ENCODE results near the gene ME3.
"Not testable (repeated sequence)": the region's sequence is repeated elsewhere in the genome, so short reads cannot be mapped to it uniquely, and the experiment has no call there.

ME3 gene

GRCh38 chr11:86438685-86439084, 233.7 kb downstream of the ME3 start:
- POLR2A ChIA-PET: no interaction called here

GRCh38 chr11:86435711-86436110, 236.7 kb downstream of the ME3 start:
- TF ChIP-seq, protein P1, sequence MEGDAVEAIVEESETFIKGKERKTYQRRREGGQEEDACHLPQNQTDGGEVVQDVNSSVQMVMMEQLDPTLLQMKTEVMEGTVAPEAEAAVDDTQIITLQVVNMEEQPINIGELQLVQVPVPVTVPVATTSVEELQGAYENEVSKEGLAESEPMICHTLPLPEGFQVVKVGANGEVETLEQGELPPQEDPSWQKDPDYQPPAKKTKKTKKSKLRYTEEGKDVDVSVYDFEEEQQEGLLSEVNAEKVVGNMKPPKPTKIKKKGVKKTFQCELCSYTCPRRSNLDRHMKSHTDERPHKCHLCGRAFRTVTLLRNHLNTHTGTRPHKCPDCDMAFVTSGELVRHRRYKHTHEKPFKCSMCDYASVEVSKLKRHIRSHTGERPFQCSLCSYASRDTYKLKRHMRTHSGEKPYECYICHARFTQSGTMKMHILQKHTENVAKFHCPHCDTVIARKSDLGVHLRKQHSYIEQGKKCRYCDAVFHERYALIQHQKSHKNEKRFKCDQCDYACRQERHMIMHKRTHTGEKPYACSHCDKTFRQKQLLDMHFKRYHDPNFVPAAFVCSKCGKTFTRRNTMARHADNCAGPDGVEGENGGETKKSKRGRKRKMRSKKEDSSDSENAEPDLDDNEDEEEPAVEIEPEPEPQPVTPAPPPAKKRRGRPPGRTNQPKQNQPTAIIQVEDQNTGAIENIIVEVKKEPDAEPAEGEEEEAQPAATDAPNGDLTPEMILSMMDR (IDR thresholded peaks at IDR 0.05; ENCODE audit: insufficient read depth, low read length, missing control alignments): no peak
- POLR2A ChIA-PET: no interaction called here
- DNase-seq (ENCODE audit: low read depth, low spot score): no peak
- CTCF ChIA-PET: interaction anchor here (1.0 kb wide), 1 partner anchor 75 kb away, joined by 3 read pairs; no protein-coding TSS in a partner anchor
- no peak overlapping the region for H3K4me3 ChIP-seq (ENCODE audit: low read depth, low read length)

More at GRCh38 chr11:86438685-86439084, 233.7 kb downstream of the ME3 start:
- CTCF ChIA-PET: interaction anchor here (1.1 to 1.8 kb wide), 3 partner anchors 9 to 78 kb away, joined by 3 to 7 read pairs (median 4); no protein-coding TSS in a partner anchor
- DNase-seq (ENCODE audit: low read depth, low spot score): no peak
- H3K4me3 ChIP-seq (ENCODE audit: low read depth, low read length): no peak overlapping the region
- TF ChIP-seq, protein P1 (IDR thresholded peaks at IDR 0.05; ENCODE audit: insufficient read depth, low read length, missing control alignments): no peak

GRCh38 chr11:86433361-86434095, 238.9 kb downstream of the ME3 start:
- DNase-seq (ENCODE audit: low read depth, low spot score); H3K4me3 ChIP-seq (ENCODE audit: low read depth, low read length); POLR2A ChIA-PET: not testable (repeated sequence)
- CTCF ChIA-PET: interaction anchor here (1.6 kb wide), 1 partner anchor 73 kb away, joined by 4 read pairs; no protein-coding TSS in a partner anchor

DNA sequence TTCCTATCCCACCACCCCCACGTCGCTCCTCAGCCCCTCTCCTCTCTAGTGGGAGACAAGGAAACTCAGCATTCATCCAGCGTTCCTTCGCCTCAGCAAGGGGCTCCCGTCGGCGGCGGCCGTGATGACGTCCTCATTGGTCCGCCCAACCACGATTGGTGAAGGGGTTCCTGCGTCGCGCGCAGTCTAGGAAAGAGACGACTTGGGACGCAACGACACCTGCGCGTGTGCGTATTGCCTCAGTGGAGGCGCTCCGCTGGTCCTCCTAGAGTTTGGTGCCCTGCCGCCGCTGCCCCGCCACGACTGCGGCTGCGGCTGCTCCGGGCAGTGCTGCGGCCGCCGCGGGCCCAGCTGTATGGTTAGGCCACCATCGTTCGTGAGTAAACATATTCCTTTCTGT, 241.2 kb downstream of the ME3 start:
- TF ChIP-seq, protein P1 (IDR thresholded peaks at IDR 0.05; ENCODE audit: insufficient read depth, low read length, missing control alignments): no peak
- DNase-seq (ENCODE audit: low read depth, low spot score): no peak
- no peak overlapping the region for H3K4me3 ChIP-seq (ENCODE audit: low read depth, low read length)
- CTCF ChIA-PET: interaction anchor here (1.5 to 2.8 kb wide), 2 partner anchors 11 to 12 kb away, joined by 3 to 11 read pairs; no protein-coding TSS in a partner anchor
- POLR2A ChIA-PET: no interaction called here

DNA sequence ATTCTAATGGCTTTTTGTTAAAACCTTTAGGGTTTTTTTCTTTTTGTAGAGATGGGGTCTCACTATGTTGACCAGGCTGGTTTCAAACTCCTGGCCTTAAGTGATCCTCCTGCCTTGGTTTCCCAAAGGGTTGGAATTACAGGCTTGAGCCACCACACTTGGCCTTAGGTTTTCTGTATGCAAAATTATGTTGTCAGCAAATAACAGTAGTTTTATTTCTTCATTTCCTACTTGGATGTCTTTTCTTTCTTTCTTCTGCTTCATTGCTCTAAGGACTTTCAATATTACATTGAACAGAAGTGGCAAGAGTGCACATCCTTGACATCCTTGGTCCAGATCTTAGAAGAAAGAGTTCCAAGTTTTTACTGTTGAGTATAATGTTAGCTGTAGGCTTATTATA, 245.0 kb downstream of the ME3 start:
- CTCF ChIA-PET: no interaction called here
- POLR2A ChIA-PET: no interaction called here
- DNase-seq (ENCODE audit: low read depth, low spot score): no peak

DNA sequence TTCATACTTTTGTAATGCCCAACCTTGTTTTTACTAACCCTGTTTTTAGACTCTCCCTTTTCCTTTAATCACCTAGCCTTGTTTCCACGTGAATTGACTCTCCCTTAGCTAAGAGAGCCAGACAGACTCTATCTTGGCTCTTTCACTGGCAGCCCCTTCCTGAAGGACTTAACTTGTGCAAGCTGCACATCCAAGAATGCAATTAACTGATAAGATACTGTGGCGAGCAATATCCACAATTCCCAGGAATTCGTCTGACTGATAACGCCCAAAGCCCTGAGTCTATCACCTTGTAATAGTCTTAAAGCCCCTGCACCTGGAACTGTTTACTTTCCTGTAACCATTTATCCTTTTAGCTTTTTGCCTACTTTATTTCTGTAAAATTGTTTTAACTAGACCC, 248.9 kb downstream of the ME3 start:
- CTCF ChIA-PET: interaction anchor here (19.8 kb wide), 1 partner anchor 60 kb away, joined by 247 read pairs; no protein-coding TSS in a partner anchor
- POLR2A ChIA-PET; H3K4me3 ChIP-seq (ENCODE audit: low read depth, low read length); DNase-seq (ENCODE audit: low read depth, low spot score): not testable (repeated sequence)

More for the DNA sequence above, 245.0 kb downstream of the ME3 start:
- TF ChIP-seq, protein P1 (IDR thresholded peaks at IDR 0.05; ENCODE audit: insufficient read depth, low read length, missing control alignments): no peak
- no peak overlapping the region for H3K4me3 ChIP-seq (ENCODE audit: low read depth, low read length)

- ChIA-PET POLR2A (no interaction called here), CTCF (interaction anchor here (19.8 kb wide), 1 partner anchor 59 kb away, joined by 247 read pairs; no protein-coding TSS in a partner anchor)
- TF ChIP-seq, protein P1 (IDR thresholded peaks at IDR 0.05; ENCODE audit: insufficient read depth, low read length, missing control alignments): no peak
- no peak overlapping the region for H3K4me3 ChIP-seq (ENCODE audit: low read depth, low read length)
- no peak for DNase-seq (ENCODE audit: low read depth, low spot score)
These were observed 250.0 kb downstream of the ME3 start for GRCh38 chr11:86422371-86422770.

Data from AG04449 (cell line).